NCI-H2029 (cell line): ENCODE results near the gene TRIM9.

Experiments used
- DNase-seq: peaks from one replicate; lab custom pipeline; 2025; lab: John Stamatoyannopoulos, UW

Gene TRIM9

DNA sequence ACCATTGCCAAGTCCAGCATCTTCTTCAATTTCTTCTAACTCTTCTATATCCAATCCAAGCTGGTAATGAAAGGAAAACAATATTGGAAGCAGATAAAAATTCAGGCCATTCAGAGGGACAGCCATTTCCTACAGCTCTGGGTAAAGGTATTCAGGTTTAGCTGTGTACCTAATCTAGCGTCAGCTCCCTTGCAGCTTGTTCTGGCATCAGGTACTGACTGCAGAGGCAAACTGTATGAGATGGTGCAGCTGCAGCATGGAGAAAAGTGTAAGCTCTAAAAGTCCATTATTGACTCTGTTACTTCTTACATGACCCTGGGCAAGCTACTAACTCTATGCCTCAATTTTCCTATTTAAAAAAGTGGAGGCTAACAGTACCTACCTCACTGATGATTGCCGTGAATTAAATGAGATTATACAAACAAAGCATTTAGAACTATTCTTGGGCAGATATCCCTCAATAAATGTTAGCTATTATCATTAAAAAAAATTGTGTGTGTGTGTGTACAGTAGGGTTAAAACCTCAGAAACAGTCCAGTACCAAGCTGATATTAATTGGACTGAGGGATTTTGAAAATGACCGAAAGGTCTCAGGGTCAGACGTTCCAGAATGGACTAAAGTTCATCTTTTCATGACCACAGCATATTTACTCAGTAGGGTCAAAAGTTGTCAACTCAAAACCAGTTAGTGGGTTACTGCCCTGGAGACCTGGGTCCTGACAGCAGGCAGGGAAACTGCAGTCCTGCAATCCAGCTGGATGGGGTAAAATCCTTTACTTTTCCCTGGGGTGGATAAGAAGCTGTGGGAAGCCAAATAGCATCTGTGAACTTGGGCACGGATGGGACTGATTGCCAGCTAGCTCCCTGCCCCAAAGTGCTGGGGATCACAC lies 159.5 kb downstream of the TRIM9 start:
- DNase-seq = no peak

- no peak for DNase-seq
Measured at GRCh38 chr14:50932592-50933495, 162.1 kb downstream of the TRIM9 start.

- no peak for DNase-seq
Measured at GRCh38 chr14:50932156-50932555, 162.7 kb downstream of the TRIM9 start.

DNA sequence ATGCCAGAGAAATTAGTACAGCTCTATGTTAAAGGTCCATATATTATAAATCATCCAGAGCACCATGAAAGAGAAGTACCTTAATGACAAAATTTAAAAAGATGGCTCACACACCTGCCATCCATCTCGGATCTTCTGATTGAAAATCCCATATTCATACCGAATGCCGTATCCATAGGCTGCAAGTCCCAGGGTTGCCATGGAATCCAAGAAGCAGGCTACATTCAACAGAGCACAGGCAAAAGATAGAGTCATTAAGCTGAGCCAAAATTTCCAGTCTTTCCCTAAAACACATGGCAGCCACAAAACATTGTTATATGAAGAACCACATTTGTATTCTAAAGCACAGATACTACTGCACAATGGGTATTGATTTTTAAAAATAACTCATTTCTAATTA lies 163.3 kb downstream of the TRIM9 start:
- DNase-seq = no peak

- no peak for DNase-seq
Measured at GRCh38 chr14:50929506-50929905, 165.4 kb downstream of the TRIM9 start.

DNA sequence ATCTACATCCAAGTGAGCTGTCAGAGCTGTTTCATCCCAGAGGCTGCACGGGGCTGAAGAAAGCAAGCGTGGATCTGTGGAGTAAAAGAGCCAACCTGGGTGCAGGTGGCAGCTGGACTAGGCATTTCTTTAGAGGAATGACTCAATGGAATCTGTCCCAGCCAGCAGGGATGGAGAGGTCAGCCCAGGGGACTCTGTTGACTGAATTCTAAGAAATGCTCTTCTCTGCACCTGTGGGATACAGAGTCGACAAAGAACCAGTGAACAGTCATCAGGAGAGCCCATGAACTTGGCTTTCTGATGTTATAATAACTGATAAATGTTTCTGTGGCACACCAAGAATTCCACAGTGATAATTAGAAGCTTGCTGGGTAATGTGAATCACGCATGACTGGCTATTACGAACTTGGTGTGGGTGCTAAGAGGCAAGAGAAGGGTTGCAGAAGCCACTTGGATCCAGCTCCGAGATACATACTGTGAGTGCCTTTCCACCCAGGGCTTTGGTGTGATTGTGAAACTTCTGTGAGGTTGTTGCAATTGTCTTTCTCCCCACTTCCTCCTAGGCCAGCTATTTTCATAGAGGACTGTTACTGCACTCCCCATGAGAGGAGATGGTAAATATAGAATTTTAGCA lies 166.8 kb downstream of the TRIM9 start:
- DNase-seq = no peak

DNA sequence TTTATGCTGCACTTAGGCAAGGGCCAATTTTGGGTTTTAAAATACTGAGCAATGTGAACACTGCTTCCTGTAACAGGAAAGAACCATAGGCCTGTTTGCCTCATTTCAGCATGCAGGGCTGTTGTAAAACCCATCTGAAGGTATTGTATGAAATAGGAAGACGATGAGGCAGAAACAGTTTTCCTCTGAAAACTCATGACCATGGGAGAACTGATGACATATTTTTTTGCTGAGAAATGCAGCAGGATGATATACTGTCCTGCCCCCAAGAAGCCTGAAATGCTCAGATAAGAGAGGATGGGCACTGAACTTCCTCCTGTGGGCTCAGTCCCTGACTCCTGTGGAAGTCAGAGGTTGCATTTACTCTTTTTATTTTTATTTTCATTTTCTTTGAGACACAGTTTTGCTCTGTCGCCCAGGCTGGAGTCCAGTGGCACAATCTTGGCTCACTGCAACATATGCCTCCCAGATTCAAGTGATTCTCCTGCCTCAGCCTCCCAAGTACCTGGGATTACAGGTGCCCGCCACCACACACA lies 168.0 kb downstream of the TRIM9 start:
- no peak for DNase-seq
